Trophoblast cell (in vitro differentiated cells and primary cell): ENCODE data around the gene IFNA5. TPM values are rescaled to one million over a fixed set of nuclear protein-coding genes. Genes with fewer than 3 reads are reported as not detected.

Experiments
- DNase-seq, 2 donors: peaks; one replicate each; pipeline ENCODE4 v3.0.0-alpha.2; 2016
- H2AFZ ChIP-seq: 2 replicates; pipeline ENCODE4 v1.6.1; 2013; ENCODE audit warnings: low read length, moderate library complexity, mild to moderate bottlenecking; ENCODE audit not compliant: insufficient read depth, poor library complexity
- H2AK5ac ChIP-seq: 2 replicates; pipeline ENCODE4 v1.6.1; 2013; ENCODE audit warnings: mild to moderate bottlenecking, low read length
- H2BK120ac ChIP-seq: 2 replicates; pipeline ENCODE4 v1.6.1; 2013; ENCODE audit warnings: low read length, mild to moderate bottlenecking, moderate library complexity; ENCODE audit not compliant: insufficient read depth, poor library complexity
- H2BK12ac ChIP-seq: 2 replicates; pipeline ENCODE4 v1.6.1; 2013; ENCODE audit warnings: mild to moderate bottlenecking, low read length, moderate library complexity
- H2BK5ac ChIP-seq: 2 replicates; pipeline ENCODE4 v1.6.1; 2013; ENCODE audit warnings: low read length, low read depth, moderate library complexity, mild to moderate bottlenecking; ENCODE audit not compliant: poor library complexity
- H3K14ac ChIP-seq: 2 replicates; pipeline ENCODE4 v1.6.1; 2013; ENCODE audit warnings: mild to moderate bottlenecking, low read length
- H3K18ac ChIP-seq: 2 replicates; pipeline ENCODE4 v1.6.1; 2013; ENCODE audit warnings: mild to moderate bottlenecking, low read length
- H3K23ac ChIP-seq: 2 replicates; pipeline ENCODE4 v1.6.1; 2013; ENCODE audit warnings: low read length
- H3K27ac ChIP-seq: 2 replicates; pipeline ENCODE4 v1.5.1; 2013; ENCODE audit warnings: low read depth, mild to moderate bottlenecking, inconsistent platforms, low read length, moderate library complexity
- H3K27me3 ChIP-seq: 2 replicates; pipeline ENCODE4 v1.6.1; 2013; ENCODE audit warnings: inconsistent platforms, mild to moderate bottlenecking, low read length, moderate library complexity; ENCODE audit not compliant: insufficient read depth
- H3K36me3 ChIP-seq, 2 experiments: 1 replicate in 1 of 2; 2 replicates in 1 of 2; pipeline ENCODE4 v1.6.1; 2013; ENCODE audit warnings: low read length in 2 of 2, mild to moderate bottlenecking in 2 of 2, moderate library complexity in 1 of 2; ENCODE audit not compliant: insufficient read depth in 2 of 2, control insufficient read depth in 1 of 2
- H3K4ac ChIP-seq: 2 replicates; pipeline ENCODE4 v1.6.1; 2013; ENCODE audit warnings: low read depth, mild to moderate bottlenecking, low read length, moderate library complexity
- H3K4me1 ChIP-seq, 2 experiments: 1 replicate in 1 of 2; 2 replicates in 1 of 2; pipeline ENCODE4 v1.6.1; 2013; ENCODE audit warnings: low read length in 2 of 2, mild to moderate bottlenecking in 2 of 2, moderate library complexity in 1 of 2; ENCODE audit not compliant: insufficient read depth in 2 of 2, control insufficient read depth in 1 of 2
- H3K4me2 ChIP-seq: 2 replicates; pipeline ENCODE4 v1.6.1; 2013; ENCODE audit warnings: inconsistent platforms, mild to moderate bottlenecking, low read length, moderate library complexity
- H3K4me3 ChIP-seq: 2 replicates; pipeline ENCODE4 v1.5.1; 2013; ENCODE audit warnings: mild to moderate bottlenecking, low read depth, low read length, inconsistent platforms
- H3K79me1 ChIP-seq: one replicate; pipeline ENCODE4 v1.6.1; 2013; ENCODE audit warnings: low read length
- H3K79me2 ChIP-seq: 2 replicates; pipeline ENCODE4 v1.6.1; 2013; ENCODE audit warnings: low read length, mild to moderate bottlenecking; ENCODE audit not compliant: control insufficient read depth, insufficient read depth, poor library complexity
- H3K9ac ChIP-seq: 2 replicates; pipeline ENCODE4 v1.6.1; 2013; ENCODE audit warnings: mild to moderate bottlenecking, low read length
- H3K9me3 ChIP-seq: 2 replicates; pipeline ENCODE4 v1.6.1; 2013; ENCODE audit warnings: low read depth, mild to moderate bottlenecking, control low read depth, inconsistent platforms, low read length; ENCODE audit not compliant: insufficient read depth
- H4K12ac ChIP-seq: 2 replicates; pipeline ENCODE4 v1.6.1; 2013; ENCODE audit warnings: low read depth, mild to moderate bottlenecking, low read length, moderate library complexity
- H4K8ac ChIP-seq: 2 replicates; pipeline ENCODE4 v1.6.1; 2013; ENCODE audit warnings: low read depth, mild to moderate bottlenecking, low read length, moderate library complexity
- H4K91ac ChIP-seq: one replicate; pipeline ENCODE4 v1.6.1; 2013; ENCODE audit warnings: low read depth, mild to moderate bottlenecking, low read length, moderate library complexity
- WGBS: extraction: QIAGEN DNeasy Blood & Tissue Kit; methylation state at CpG from one replicate; pipeline ENCODE4 v1.1.7; 2013; ENCODE audit warnings: missing lambda C conversion rate; ENCODE audit not compliant: insufficient read length, insufficient coverage; ENCODE audit errors: extremely low coverage; 5-methylcytosine and 5-hydroxymethylcytosine counted together
- polyA plus RNA-seq: library from polyadenylated mRNA; stranded (reverse); fragments of 200-250 nt; gene quantifications from 2 replicates; pipeline ENCODE4 v1.2.3, GENCODE V29; 2013

IFNA5 gene
- not detected in 2 replicates for polyA plus RNA-seq

DNA sequence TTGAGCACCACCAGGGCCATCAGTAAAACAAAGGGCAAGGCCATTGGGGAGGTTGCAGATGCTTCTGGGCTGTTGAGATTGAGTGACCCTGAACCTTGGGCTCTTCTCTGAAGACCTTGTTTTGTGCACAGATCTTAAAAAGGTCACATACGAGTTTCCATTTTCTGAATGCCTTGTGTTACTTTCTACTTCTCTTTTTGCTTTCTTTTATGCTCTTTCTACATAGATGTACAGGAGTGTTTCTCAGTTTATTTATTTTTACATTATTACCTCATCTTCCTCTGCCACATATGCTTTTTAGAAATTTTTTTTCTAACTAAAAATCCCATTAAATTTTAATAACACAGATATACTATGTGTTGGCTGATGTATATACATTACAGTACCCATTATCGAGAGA lies at the start of gene IFNA5:
Gene IFNA5, minus strand, starts transcription at position 101 of the 400 bp plus-strand sequence. Its CDS starts 57 bp downstream, at position 44.
- Histone ChIP-seq H4K91ac (no peak within 1 kb of the TSS), H2BK5ac (no peak within 1 kb of the TSS), H2BK12ac (no peak within 1 kb of the TSS), H3K4me2 (no peak within 1 kb of the TSS), H3K27me3 (no peaks in the 10 kb centered on the region), H3K27ac (no peak within 1 kb of the TSS), H3K4ac (no peak within 1 kb of the TSS), H4K12ac (no peak within 1 kb of the TSS), H3K36me3 (no peaks in the 10 kb centered on the region), H3K79me2 (no peaks in the 10 kb centered on the region), H3K9me3 (no peaks in the 10 kb centered on the region), H2BK120ac (no peak within 1 kb of the TSS), H3K18ac (no peak within 1 kb of the TSS), H3K79me1 (no peaks in the 10 kb centered on the region), H2AFZ (no peak within 1 kb of the TSS), H2AK5ac (no peak within 1 kb of the TSS), H3K14ac (no peak within 1 kb of the TSS), H3K4me3 (no peak within 1 kb of the TSS), H4K8ac (no peak within 1 kb of the TSS), H3K23ac (no peak within 1 kb of the TSS), H3K9ac (no peak within 1 kb of the TSS), H3K4me1 (no peaks in the 10 kb centered on the region)
- no CpG with 5 or more reads among the region's 2 CpGs for WGBS
- DNase-seq = no peak

DNA sequence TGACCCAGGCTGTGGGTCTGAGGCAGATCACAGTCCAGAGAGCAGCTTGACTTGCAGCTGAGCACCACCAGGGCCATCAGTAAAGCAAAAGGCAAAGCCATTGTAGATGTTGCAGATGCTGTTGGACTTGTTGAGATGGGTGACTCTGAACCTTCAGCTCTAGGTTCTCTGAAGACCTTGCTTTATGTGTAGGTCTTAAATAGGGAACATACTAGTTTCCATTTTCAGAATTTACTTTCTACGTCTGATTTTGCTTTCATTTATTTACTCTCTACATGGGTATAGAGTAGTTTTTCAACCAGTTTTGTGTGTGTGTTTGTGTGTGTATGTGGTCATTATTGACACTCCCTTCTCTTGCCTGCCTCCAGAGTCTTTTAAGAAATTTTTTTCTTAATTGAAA lies 45.7 kb upstream of the IFNA5 start, which contains the start of gene IFNA6:
Gene IFNA6, minus strand, starts transcription at position 101 of the 400 bp plus-strand sequence. Its CDS starts 0 bp downstream, at position 101.
- Histone ChIP-seq H3K27me3 (no peaks in the 10 kb centered on the region), H2BK12ac (no peak within 1 kb of the TSS), H4K8ac (no peak within 1 kb of the TSS), H2BK5ac (no peak within 1 kb of the TSS), H3K9me3 (no peaks in the 10 kb centered on the region), H3K27ac (no peak within 1 kb of the TSS), H3K4ac (no peak within 1 kb of the TSS), H3K4me1 (no peaks in the 10 kb centered on the region), H2AK5ac (no peak within 1 kb of the TSS), H4K91ac (no peak within 1 kb of the TSS), H3K36me3 (no peaks in the 10 kb centered on the region), H3K79me2 (no peaks in the 10 kb centered on the region), H3K18ac (no peak within 1 kb of the TSS), H2AFZ (no peak within 1 kb of the TSS), H3K9ac (no peak within 1 kb of the TSS), H3K4me3 (no peak within 1 kb of the TSS), H4K12ac (no peak within 1 kb of the TSS), H3K14ac (no peak within 1 kb of the TSS), H2BK120ac (no peak within 1 kb of the TSS), H3K23ac (no peak within 1 kb of the TSS), H3K4me2 (no peak within 1 kb of the TSS), H3K79me1 (no peaks in the 10 kb centered on the region)
- no peak for DNase-seq
- no CpG with 5 or more reads among the region's 1 CpG for WGBS

DNA sequence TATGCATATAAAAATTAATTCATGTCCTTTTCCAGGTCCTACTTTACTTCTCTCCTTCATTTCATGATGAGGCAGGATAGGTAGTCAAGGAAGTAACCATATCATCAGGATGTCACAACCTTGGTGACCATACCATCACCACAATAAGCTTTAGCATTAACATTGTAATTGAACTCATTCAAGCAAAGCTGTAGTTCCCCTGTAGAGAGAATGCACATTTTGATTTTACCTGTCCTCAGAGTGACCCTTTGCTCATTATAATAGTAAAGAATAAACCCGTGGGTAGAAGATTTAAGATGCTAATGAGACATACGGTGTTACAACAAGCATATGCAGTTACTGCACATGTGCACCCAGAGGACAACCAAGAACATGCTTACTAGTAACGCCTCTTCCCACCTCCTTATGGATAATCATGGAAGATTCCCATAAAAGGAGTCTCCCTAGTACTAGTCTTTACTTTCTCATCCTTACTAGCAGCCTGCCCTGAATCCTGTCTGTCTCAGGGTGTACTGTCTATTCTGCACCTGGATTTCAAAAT lies 43.4 kb upstream of the IFNA5 start:
- Histone ChIP-seq H3K79me2 (no peaks in the 10 kb centered on the region), H3K36me3 (no peaks in the 10 kb centered on the region), H3K27me3 (no peaks in the 10 kb centered on the region), H3K14ac (no peak overlapping the region), H3K9me3 (no peaks in the 10 kb centered on the region), H3K27ac (no peak overlapping the region), H3K4me1 (no peaks in the 10 kb centered on the region), H3K23ac (no peak overlapping the region), H3K4me2 (no peak overlapping the region), H4K91ac (no peak overlapping the region), H2BK5ac (no peak overlapping the region), H3K4ac (no peak overlapping the region), H2BK12ac (no peak overlapping the region), H3K18ac (no peak overlapping the region), H2AK5ac (no peak overlapping the region), H2BK120ac (no peak overlapping the region), H4K8ac (no peak overlapping the region), H2AFZ (no peak overlapping the region), H3K9ac (no peak overlapping the region), H3K4me3 (no peak overlapping the region), H4K12ac (no peak overlapping the region), H3K79me1 (no peaks in the 10 kb centered on the region)
- WGBS = no CpG with 5 or more reads among the region's 3 CpGs
- no peak for DNase-seq

DNA sequence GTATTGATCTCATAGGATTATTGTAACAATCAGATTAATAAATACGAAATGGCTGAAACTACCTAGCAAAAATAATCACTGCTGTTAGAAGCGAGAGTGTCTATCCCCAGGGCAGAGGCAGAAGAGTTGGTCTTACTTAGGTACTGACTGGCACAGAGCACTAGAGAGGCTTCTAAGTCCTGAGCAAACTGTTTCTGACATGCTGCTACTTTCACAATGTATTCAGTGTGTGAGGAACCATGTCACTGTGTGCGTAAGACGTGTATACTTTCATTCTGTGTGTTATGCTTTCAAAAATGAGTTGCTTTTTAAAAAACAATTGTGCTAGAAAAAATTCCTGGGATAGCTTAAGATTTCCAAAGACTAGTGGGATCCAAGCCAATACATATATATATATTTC lies 35.6 kb upstream of the IFNA5 start:
- Histone ChIP-seq H3K9ac (no peak overlapping the region), H3K18ac (no peak overlapping the region), H3K4ac (no peak overlapping the region)

More for the DNA sequence above, 35.6 kb upstream of the IFNA5 start:
- Histone ChIP-seq H4K8ac (no peak overlapping the region), H4K12ac (no peak overlapping the region), H3K9me3 (no peaks in the 10 kb centered on the region), H3K36me3 (no peaks in the 10 kb centered on the region), H2BK5ac (no peak overlapping the region), H4K91ac (no peak overlapping the region), H2AFZ (no peak overlapping the region), H3K27ac (no peak overlapping the region), H3K4me1 (no peaks in the 10 kb centered on the region), H3K27me3 (no peaks in the 10 kb centered on the region), H2BK120ac (no peak overlapping the region), H3K4me3 (no peak overlapping the region), H3K79me2 (no peaks in the 10 kb centered on the region), H3K23ac (no peak overlapping the region), H3K4me2 (no peak overlapping the region), H2AK5ac (no peak overlapping the region), H3K79me1 (no peaks in the 10 kb centered on the region), H2BK12ac (no peak overlapping the region), H3K14ac (no peak overlapping the region)
- WGBS = no CpG with 5 or more reads among the region's 4 CpGs
- DNase-seq = no peak
